ENCODE results near the gene ATP2A2. TPM values are rescaled to one million over a fixed set of nuclear protein-coding genes. Genes with fewer than 3 reads are reported as not detected.

The ATP2A2 gene
- total and polyA plus RNA-seq, 2 of the 8 experiments (the other 6 are each of a cell fraction or from before 2014, with no cell fraction given) = 86.1 to 271 TPM

- peak overlapping the region; percentile 81 for H2BK12ac ChIP-seq (ENCODE audit: low read depth, low read length)
- H3K23ac ChIP-seq (ENCODE audit: insufficient read length) = no peak overlapping the region
- H4K91ac ChIP-seq (replicated peaks; ENCODE audit: insufficient read length, low read length) = no peak overlapping the region
- no peaks in the 10 kb centered on the region for H4K20me1 ChIP-seq (replicated peaks in 1 of 2; ENCODE audit: control insufficient read depth in 1 of 2, insufficient read depth in 2 of 2, low read length in 2 of 2)
- no peak overlapping the region for H4K8ac ChIP-seq (ENCODE audit: extremely low read depth, insufficient read depth, low read length)
- DNase-seq (ENCODE audit: low read depth in 1 of 2, low spot score in 2 of 2) = no peak
- H2BK120ac ChIP-seq (replicated peaks; ENCODE audit: low read depth, low read length) = no peak overlapping the region
- H3K4me1 ChIP-seq (replicated peaks in 1 of 4; ENCODE audit: control insufficient read depth in 3 of 4, insufficient read depth in 4 of 4, low read length in 3 of 4) = peaks cover 9 to 17% (median 14%) of the 10 kb centered on the region in 4 experiments
- 78% methylated on average over 5 of the region's 5 CpGs; no CpG with 5 or more reads in 1 of the 2 experiments for WGBS, 2 experiments (ENCODE audit: extremely low coverage in 1 of 2, insufficient coverage in 1 of 2, insufficient read length in 1 of 2, insufficient replicate concordance in 2 of 2, low coverage in 1 of 2, low lambda C conversion rate in 2 of 2, missing lambda C conversion rate in 1 of 2)
- CTCF ChIA-PET (ENCODE audit: partially characterized antibody) = interaction anchor here (0.6 to 1.2 kb wide), 2 partner anchors 11 to 23 kb away, joined by 3 to 4 read pairs; no protein-coding TSS in a partner anchor
- H2BK15ac ChIP-seq (ENCODE audit: low read length) = no peak overlapping the region
- H3K36me3 ChIP-seq (ENCODE audit: control insufficient read depth in 2 of 4, insufficient read depth in 4 of 4, low read length in 3 of 4) = no peaks in the 10 kb centered on the region
- H3K9ac ChIP-seq (replicated peaks in 1 of 4; ENCODE audit: extremely low read depth in 1 of 4, low read depth in 3 of 4, low read length in 3 of 4) = no peak overlapping the region; a peak in 1 of 7 replicates
- H3K56ac ChIP-seq (replicated peaks; ENCODE audit: insufficient read length, low read depth, low read length) = no peak overlapping the region
- H2BK5ac ChIP-seq (ENCODE audit: low read depth, low read length) = peak overlapping the region; percentile 6; the same call in 1 of the 2 replicates
- H3K18ac ChIP-seq (ENCODE audit: extremely low read depth, low read length) = no peak overlapping the region; the same call in 1 of the 2 replicates
- POLR2A ChIA-PET (ENCODE audit: partially characterized antibody) = interaction anchor here (0.8 to 4.1 kb wide), 4 partner anchors 8 to 168 kb away, joined by 3 to 41 read pairs (median 4); partner anchors contain the start of gene ATP2A2
- no peaks in the 10 kb centered on the region for H3K27me3 ChIP-seq (replicated peaks in 1 of 4; ENCODE audit: control insufficient read depth in 3 of 4, extremely low read depth in 1 of 4, insufficient read depth in 3 of 4, low read length in 3 of 4)
- H4K5ac ChIP-seq (ENCODE audit: insufficient read length, low read depth, low read length) = no peak overlapping the region
- H3K79me2 ChIP-seq (ENCODE audit: control insufficient read depth in 1 of 2, insufficient read depth in 2 of 2, low read length in 2 of 2) = no peaks in the 10 kb centered on the region
- no peaks in the 10 kb centered on the region for H3K9me3 ChIP-seq (ENCODE audit: insufficient read depth in 2 of 2, low read depth in 1 of 2, low read length in 1 of 2)
- TF ChIP-seq POLR2A (IDR thresholded peaks at IDR 0.05; ENCODE audit: control extremely low read depth in 1 of 2, low read depth in 2 of 2, low read length in 2 of 2) (peak in 1 of 2 experiments; percentile 28; a peak in 1 of 3 replicates), SIN3A (conservative IDR thresholded peaks at IDR 0.05 in 1 of 2, IDR thresholded peaks at IDR 0.05 in 1 of 2; ENCODE audit: low read depth in 1 of 2, low read length in 2 of 2) (0 out of 4 replicates have a peak, but pooled peaks of 1 of the 2 experiments have one; percentile 10), ASH2L (IDR thresholded peaks at IDR 0.05; ENCODE audit: low read length) (no peak)
- no peaks in the 10 kb centered on the region; the same call in 1 of the 2 replicates for H3K79me1 ChIP-seq (ENCODE audit: low read depth, low read length)
- no peaks in the 10 kb centered on the region for H3K23me2 ChIP-seq (ENCODE audit: low read depth, low read length)
- H2AK5ac ChIP-seq (ENCODE audit: low read depth, low read length) = peak overlapping the region; percentile 89; the same call in 1 of the 2 replicates
- no peak overlapping the region for H3K14ac ChIP-seq (ENCODE audit: insufficient read length)
- H2AFZ ChIP-seq (ENCODE audit: low read length) = no peak overlapping the region
- peak overlapping the region; percentile 49; the same call in 1 of the 2 replicates for H2BK20ac ChIP-seq (ENCODE audit: low read length)
- peak overlapping the region; percentile 17 to 66 for H3K4me2 ChIP-seq (ENCODE audit: insufficient read depth in 1 of 2, low read depth in 2 of 2, low read length in 2 of 2)
- no peak for FAIRE-seq
- H3K27ac ChIP-seq (ENCODE audit: low read depth, low read length) = no peak overlapping the region; the same call in 1 of the 2 replicates
- H3K4me3 ChIP-seq (ENCODE audit: extremely low read depth in 1 of 4, insufficient read depth in 2 of 4, low read depth in 3 of 4, low read length in 4 of 4) = peak overlapping the region in 1 of 4 experiments; percentile 8; a peak in 2 of 8 replicates
- no peak overlapping the region for H3K4ac ChIP-seq (replicated peaks; ENCODE audit: insufficient read length, low read depth, low read length)
Measured at GRCh38 chr12:110270125-110270962, 10.7 kb upstream of the ATP2A2 start.
